ENCODE measurements around the gene SORCS1. TPM values are rescaled to one million over a fixed set of nuclear protein-coding genes. Genes with fewer than 3 reads are reported as not detected.
"Not testable (repeated sequence)": the region's sequence is repeated elsewhere in the genome, so short reads cannot be mapped to it uniquely, and the experiment has no call there.

The SORCS1 gene
- polyA plus RNA-seq, 1 donor from 2014 or later, result not detected

GRCh38 chr10:106938513-106938912 is 226.0 kb downstream of the SORCS1 start:
- Mint-ChIP-seq H3K4me3 (no peak overlapping the region), H3K36me3 (no peaks in the 10 kb centered on the region), H3K4me1 (peaks cover 12 to 15% (median 13%) of the 10 kb centered on the region in 3 donors)

GRCh38 chr10:106935978-106936451 is 228.5 kb downstream of the SORCS1 start:
- peaks cover 0 to 4% (median 2%) of the 10 kb centered on the region in 3 donors for H3K9me3 Mint-ChIP-seq
- H3K27me3 Mint-ChIP-seq, result no peaks in the 10 kb centered on the region
- H3K36me3 Mint-ChIP-seq, result no peaks in the 10 kb centered on the region
- peak overlapping the region in 1 of 4 donors; percentile 76 for H3K4me3 Mint-ChIP-seq
- H3K27ac Mint-ChIP-seq, result peak overlapping the region in 1 of 3 donors; percentile 22
- peaks cover 15 to 17% (median 16%) of the 10 kb centered on the region in 3 donors for H3K4me1 Mint-ChIP-seq

More at GRCh38 chr10:106938513-106938912, 226.0 kb downstream of the SORCS1 start:
- peak overlapping the region in 1 of 3 donors; percentile 21 for H3K27ac Mint-ChIP-seq
- H3K9me3 Mint-ChIP-seq, result peaks cover 0 to 4% (median 2%) of the 10 kb centered on the region in 3 donors
- H3K27me3 Mint-ChIP-seq, result no peaks in the 10 kb centered on the region

- H3K27ac Mint-ChIP-seq, result no peak overlapping the region
- H3K36me3 Mint-ChIP-seq, result no peaks in the 10 kb centered on the region
- H3K4me1 Mint-ChIP-seq, result peaks cover 14 to 17% (median 15%) of the 10 kb centered on the region in 3 donors
- peaks cover 0 to 2% (median 2%) of the 10 kb centered on the region in 3 donors for H3K9me3 Mint-ChIP-seq
- H3K27me3 Mint-ChIP-seq, result peaks cover 2% of the 10 kb centered on the region
- H3K4me3 Mint-ChIP-seq, result no peak overlapping the region
Observed at GRCh38 chr10:106931853-106932249, 232.7 kb downstream of the SORCS1 start.

GRCh38 chr10:106931159-106931852 is 233.2 kb downstream of the SORCS1 start:
- Mint-ChIP-seq H3K27ac (no peak overlapping the region), H3K4me1 (peaks cover 10 to 15% (median 13%) of the 10 kb centered on the region in 3 donors), H3K9me3 (peaks cover 0 to 2% (median under 1%) of the 10 kb centered on the region in 3 donors), H3K4me3 (no peak overlapping the region), H3K36me3 (no peaks in the 10 kb centered on the region), H3K27me3 (peaks cover 2% of the 10 kb centered on the region)

- H3K27ac Mint-ChIP-seq, result peak overlapping the region in 1 of 3 donors; percentile 50
- H3K9me3 Mint-ChIP-seq, result peaks cover 0 to 2% (median 0%) of the 10 kb centered on the region in 3 donors
- H3K4me1 Mint-ChIP-seq, result peaks cover 5 to 9% (median 8%) of the 10 kb centered on the region in 3 donors
- no peaks in the 10 kb centered on the region for H3K36me3 Mint-ChIP-seq
- peaks cover 2% of the 10 kb centered on the region for H3K27me3 Mint-ChIP-seq
- H3K4me3 Mint-ChIP-seq, result no peak overlapping the region
Observed at GRCh38 chr10:106930751-106931150, 233.8 kb downstream of the SORCS1 start.

GRCh38 chr10:106929291-106929895 is 235.1 kb downstream of the SORCS1 start:
- Mint-ChIP-seq H3K4me3 (no peak overlapping the region), H3K36me3 (no peaks in the 10 kb centered on the region), H3K27me3 (peaks cover 2% of the 10 kb centered on the region), H3K27ac (no peak overlapping the region), H3K4me1 (peaks cover 0 to 4% (median 3%) of the 10 kb centered on the region in 3 donors), H3K9me3 (peaks cover 0 to under 1% (median 0%) of the 10 kb centered on the region in 3 donors)

- not testable (repeated sequence) for H3K9me3 Mint-ChIP-seq, H3K4me3 Mint-ChIP-seq, H3K27ac Mint-ChIP-seq, H3K4me1 Mint-ChIP-seq, H3K27me3 Mint-ChIP-seq, H3K36me3 Mint-ChIP-seq
Observed at GRCh38 chr10:106928151-106928550, 236.4 kb downstream of the SORCS1 start.

- no peaks in the 10 kb centered on the region for H3K9me3 Mint-ChIP-seq
- no peaks in the 10 kb centered on the region for H3K4me1 Mint-ChIP-seq
- H3K4me3 Mint-ChIP-seq, result no peak overlapping the region
- H3K36me3 Mint-ChIP-seq, result no peaks in the 10 kb centered on the region
- H3K27me3 Mint-ChIP-seq, result peaks cover 6% of the 10 kb centered on the region
- H3K27ac Mint-ChIP-seq, result no peak overlapping the region
Observed at GRCh38 chr10:106925191-106925590, 239.3 kb downstream of the SORCS1 start.

- H3K27me3 Mint-ChIP-seq, result peaks cover 3% of the 10 kb centered on the region
- no peak overlapping the region for H3K27ac Mint-ChIP-seq
- H3K9me3 Mint-ChIP-seq, result no peaks in the 10 kb centered on the region
- no peak overlapping the region for H3K4me3 Mint-ChIP-seq
- no peaks in the 10 kb centered on the region for H3K4me1 Mint-ChIP-seq
- no peaks in the 10 kb centered on the region for H3K36me3 Mint-ChIP-seq
Observed at GRCh38 chr10:106920538-106920937, 244.0 kb downstream of the SORCS1 start.

GRCh38 chr10:106919871-106920282 is 244.6 kb downstream of the SORCS1 start:
- Mint-ChIP-seq H3K4me3 (no peak overlapping the region), H3K27ac (no peak overlapping the region), H3K27me3 (peaks cover 3% of the 10 kb centered on the region), H3K9me3 (no peaks in the 10 kb centered on the region), H3K36me3 (no peaks in the 10 kb centered on the region), H3K4me1 (no peaks in the 10 kb centered on the region)

GRCh38 chr10:106917452-106918055 is 247.0 kb downstream of the SORCS1 start:
- Mint-ChIP-seq H3K9me3 (no peaks in the 10 kb centered on the region), H3K27ac (no peak overlapping the region), H3K4me3 (peak overlapping the region in 1 of 4 donors; percentile 36), H3K27me3 (peaks cover 3% of the 10 kb centered on the region), H3K36me3 (no peaks in the 10 kb centered on the region), H3K4me1 (no peaks in the 10 kb centered on the region)

GRCh38 chr10:106914016-106914415 is 250.5 kb downstream of the SORCS1 start:
- H3K9me3 Mint-ChIP-seq, result peaks cover 0 to 2% (median 0%) of the 10 kb centered on the region in 3 donors
- no peak overlapping the region for H3K4me3 Mint-ChIP-seq
- no peaks in the 10 kb centered on the region for H3K27me3 Mint-ChIP-seq
- no peak overlapping the region for H3K27ac Mint-ChIP-seq
- no peaks in the 10 kb centered on the region for H3K4me1 Mint-ChIP-seq
- no peaks in the 10 kb centered on the region for H3K36me3 Mint-ChIP-seq

GRCh38 chr10:106913348-106913747 is 251.2 kb downstream of the SORCS1 start:
- peaks cover 1% of the 10 kb centered on the region for H3K27me3 Mint-ChIP-seq
- peaks cover 0 to 2% (median 0%) of the 10 kb centered on the region in 3 donors for H3K9me3 Mint-ChIP-seq
- H3K4me3 Mint-ChIP-seq, result no peak overlapping the region
- no peaks in the 10 kb centered on the region for H3K36me3 Mint-ChIP-seq
- H3K4me1 Mint-ChIP-seq, result no peaks in the 10 kb centered on the region
- no peak overlapping the region for H3K27ac Mint-ChIP-seq

- H3K27ac Mint-ChIP-seq, result no peak overlapping the region
- H3K27me3 Mint-ChIP-seq, result peaks cover 1% of the 10 kb centered on the region
- H3K4me3 Mint-ChIP-seq, result no peak overlapping the region
- no peaks in the 10 kb centered on the region for H3K4me1 Mint-ChIP-seq
- H3K9me3 Mint-ChIP-seq, result peaks cover 0 to 6% (median 0%) of the 10 kb centered on the region in 3 donors
- no peaks in the 10 kb centered on the region for H3K36me3 Mint-ChIP-seq
Observed at GRCh38 chr10:106911096-106911495, 253.4 kb downstream of the SORCS1 start.

- peaks cover 0 to 6% (median 0%) of the 10 kb centered on the region in 3 donors for H3K9me3 Mint-ChIP-seq
Observed at GRCh38 chr10:106910666-106911065, 253.8 kb downstream of the SORCS1 start.

More at GRCh38 chr10:106910666-106911065, 253.8 kb downstream of the SORCS1 start:
- Mint-ChIP-seq H3K4me3 (no peak overlapping the region), H3K36me3 (no peaks in the 10 kb centered on the region), H3K27ac (no peak overlapping the region), H3K4me1 (no peaks in the 10 kb centered on the region), H3K27me3 (peaks cover 1% of the 10 kb centered on the region)

All from IgD-negative memory B cell (primary cell).